ENCODE measurements around the gene HPGDS.

Gene HPGDS

GRCh38 chr4:94278781-94279180 is 63.9 kb downstream of the HPGDS start:
- Histone ChIP-seq H3K4me3 (ENCODE audit: low read depth, low read length) (no peak overlapping the region), H3K4me1 (ENCODE audit: control insufficient read depth, insufficient read depth, low read length) (no peaks in the 10 kb centered on the region), H3K36me3 (ENCODE audit: control insufficient read depth in 2 of 2, insufficient read depth in 1 of 2, low read length in 2 of 2) (peaks cover 17 to 72% of the 10 kb centered on the region in 2 experiments), H3K27ac (ENCODE audit: extremely low read depth, low read depth, low read length) (no peak overlapping the region), H3K9me3 (ENCODE audit: control insufficient read depth, insufficient read depth, low read depth, low read length) (no peaks in the 10 kb centered on the region)
- CTCF ChIA-PET = no interaction called here
- POLR2A ChIA-PET = no interaction called here
- TF ChIP-seq ZNF292 (tag by site-specific recombination; IDR thresholded peaks at IDR 0.05; ENCODE audit: borderline replicate concordance, low read depth) (no peak), ZBTB10 (tag by site-specific recombination; IDR thresholded peaks at IDR 0.05) (no peak), SCRT2 (tag by site-specific recombination; IDR thresholded peaks at IDR 0.05) (no peak), ZFP69B (tag by site-specific recombination; IDR thresholded peaks at IDR 0.05) (no peak), YY1 (tag by site-specific recombination; IDR thresholded peaks at IDR 0.05) (no peak), PBX3 (CRISPR knock-in tag; IDR thresholded peaks at IDR 0.05) (no peak), ZBTB44 (tag by site-specific recombination; IDR thresholded peaks at IDR 0.05) (no peak), SP3 (tag by site-specific recombination; IDR thresholded peaks at IDR 0.05) (no peak), AEBP2 (tag by site-specific recombination; IDR thresholded peaks at IDR 0.05; ENCODE audit: borderline replicate concordance) (no peak)

GRCh38 chr4:94277534-94277933 is 65.1 kb downstream of the HPGDS start:
- peaks cover 15 to 69% of the 10 kb centered on the region in 2 experiments for H3K36me3 ChIP-seq (ENCODE audit: control insufficient read depth in 2 of 2, insufficient read depth in 1 of 2, low read length in 2 of 2)
- no peak overlapping the region for H3K4me3 ChIP-seq (ENCODE audit: low read depth, low read length)
- no peak overlapping the region for H3K27ac ChIP-seq (ENCODE audit: extremely low read depth, low read depth, low read length)
- no peaks in the 10 kb centered on the region for H3K4me1 ChIP-seq (ENCODE audit: control insufficient read depth, insufficient read depth, low read length)
- ChIA-PET CTCF (no interaction called here), POLR2A (no interaction called here)
- H3K9me3 ChIP-seq (ENCODE audit: control insufficient read depth, insufficient read depth, low read depth, low read length) = no peaks in the 10 kb centered on the region
- TF ChIP-seq WT1 (tag by site-specific recombination; IDR thresholded peaks at IDR 0.05) (no peak), ZSCAN16 (tag by site-specific recombination; IDR thresholded peaks at IDR 0.05) (no peak), ZNF521 (tag by site-specific recombination; IDR thresholded peaks at IDR 0.05) (no peak), MZF1 (tag by site-specific recombination; IDR thresholded peaks at IDR 0.05; ENCODE audit: borderline replicate concordance) (no peak), PRDM4 (tag by site-specific recombination; IDR thresholded peaks at IDR 0.05) (no peak), ATF2 (tag by site-specific recombination; IDR thresholded peaks at IDR 0.05; ENCODE audit: low read depth) (no peak), ZNF146 (tag by site-specific recombination; IDR thresholded peaks at IDR 0.05) (no peak), KLF17 (tag by site-specific recombination; IDR thresholded peaks at IDR 0.05) (no peak), GFI1B (tag by site-specific recombination; IDR thresholded peaks at IDR 0.05) (no peak), ZNF704 (tag by site-specific recombination; IDR thresholded peaks at IDR 0.05) (no peak), ZXDB (tag by site-specific recombination; IDR thresholded peaks at IDR 0.05) (no peak), ZNF121 (tag by site-specific recombination; IDR thresholded peaks at IDR 0.05) (no peak), MEIS1 (CRISPR knock-in tag; IDR thresholded peaks at IDR 0.05; ENCODE audit: borderline replicate concordance) (no peak)
